OCI-LY7 (cell line): ENCODE measurements around the gene COL6A5. TPM values are rescaled to one million over a fixed set of nuclear protein-coding genes. Genes with fewer than 3 reads are reported as not detected.

ENCODE experiments used
- BruUV-seq: library from RNA; stranded (reverse); fragments of 400-500 nt; replicated peaks from 2 replicates; lab custom pipeline; 2021; lab: Mats Ljungman, UMichigan
- CTCF ChIA-PET: fragments of 300-600 bp; sonication (Branson Sonifier 250); formaldehyde crosslinking; loops from one replicate; lab custom pipeline; 2022; ENCODE audit warnings: antibody characterized with exemption; ENCODE audit not compliant: unreplicated experiment; lab: Charles Lee
- POLR2A ChIA-PET: fragments of 300-600 bp; sonication (Branson Sonifier 250); formaldehyde crosslinking; loops from one replicate; lab custom pipeline; 2022; ENCODE audit warnings: antibody characterized with exemption; lab: Charles Lee
- DNase-seq: peaks from one replicate; pipeline ENCODE4 v3.0.0-alpha.2; 2015; ENCODE audit warnings: low spot score
- H2AFZ ChIP-seq: fragments of 200-600 bp; sonication (generic), shearing (Covaris generic); 2 replicates; pipeline ENCODE4 v1.6.1; 2014; ENCODE audit warnings: mild to moderate bottlenecking, antibody characterized with exemption, low read length, moderate library complexity
- H3K27ac ChIP-seq: fragments of 200-600 bp; sonication (generic); 2 replicates; pipeline ENCODE4 v1.5.1; 2014; ENCODE audit warnings: mixed run types, low read depth, mild to moderate bottlenecking, moderate library complexity, low read length, inconsistent platforms; ENCODE audit not compliant: poor library complexity, severe bottlenecking
- H3K36me3 ChIP-seq: fragments of 200-600 bp; sonication (generic); 2 replicates; pipeline ENCODE4 v1.6.1; 2014; ENCODE audit warnings: mild to moderate bottlenecking, antibody characterized with exemption, low read length, moderate library complexity, mixed read lengths; ENCODE audit not compliant: insufficient read depth
- H3K4me1 ChIP-seq: fragments of 200-600 bp; sonication (generic); 2 replicates; pipeline ENCODE4 v1.5.1; 2014; ENCODE audit warnings: mild to moderate bottlenecking, low read length; ENCODE audit not compliant: insufficient read depth, poor library complexity, severe bottlenecking
- H3K4me2 ChIP-seq: fragments of 200-600 bp; sonication (generic); 2 replicates; pipeline ENCODE4 v1.6.1; 2014; ENCODE audit warnings: mild to moderate bottlenecking, low read length
- H3K4me3 ChIP-seq: fragments of 200-600 bp; sonication (generic); 2 replicates; pipeline ENCODE4 v1.5.1; 2014; ENCODE audit warnings: mild to moderate bottlenecking, low read depth, low read length; ENCODE audit not compliant: poor library complexity, severe bottlenecking
- H3K79me2 ChIP-seq: fragments of 200-600 bp; sonication (generic); 2 replicates; pipeline ENCODE4 v1.6.1; 2016; ENCODE audit warnings: low read depth, mild to moderate bottlenecking, low read length, moderate library complexity, mixed read lengths; ENCODE audit not compliant: insufficient read depth
- H3K9me2 ChIP-seq: fragments of 200-600 bp; sonication (generic); 2 replicates; pipeline ENCODE4 v1.6.1; 2016; ENCODE audit warnings: mild to moderate bottlenecking, low read length, mixed read lengths; ENCODE audit not compliant: insufficient read depth
- H3K9me3 ChIP-seq: fragments of 200-600 bp; sonication (generic); 2 replicates; pipeline ENCODE4 v1.6.1; 2014; ENCODE audit warnings: mild to moderate bottlenecking, mixed run types, low read length, mixed read lengths
- H4K20me1 ChIP-seq: fragments of 200-600 bp; sonication (generic); 2 replicates; pipeline ENCODE4 v1.6.1; 2014; ENCODE audit warnings: mild to moderate bottlenecking, antibody characterized with exemption, low read length, moderate library complexity, mixed read lengths; ENCODE audit not compliant: insufficient read depth
- CTCF ChIP-seq: fragments of 200-600 bp; sonication (generic); conservative IDR thresholded peaks from 2 replicates; pipeline ENCODE4 v1.5.1; 2014; ENCODE audit warnings: mild to moderate bottlenecking, antibody characterized with exemption, low read length, moderate library complexity, mixed read lengths
- EZH2phosphoT487 ChIP-seq: fragments of 200-600 bp; sonication (generic); IDR thresholded peaks from 2 replicates; pipeline ENCODE4 v1.6.1; 2018; ENCODE audit warnings: low read depth, borderline replicate concordance, mild to moderate bottlenecking, mixed run types, antibody characterized with exemption, low read length, moderate library complexity, mixed read lengths
- intact Hi-C: fragments of 100-400 bp; cut with micrococcal nuclease; formaldehyde crosslinking; loops from one replicate; pipeline ENCODE4 v1.10.0; 2022; ENCODE audit not compliant: unreplicated experiment
- total RNA-seq, 2 experiments: library from RNA; depleted of rRNA in 1 of 2; stranded (reverse); fragments of >200 nt in 1 of 2; shearing (Covaris generic) in 1 of 2; gene quantifications; 2 replicates each; pipeline ENCODE4 v1.2.3, GENCODE V29; 2014 to 2022

COL6A5 gene
- total RNA-seq, 2 experiments from 2014 or later, result not detected

GRCh38 chr3:130316169-130316568 lies 29.3 kb upstream of the COL6A5 start:
- Histone ChIP-seq H3K27ac (no peak overlapping the region), H4K20me1 (no peaks in the 10 kb centered on the region), H3K4me2 (no peak overlapping the region), H3K79me2 (no peaks in the 10 kb centered on the region), H3K36me3 (no peaks in the 10 kb centered on the region), H3K4me1 (no peaks in the 10 kb centered on the region), H3K4me3 (no peak overlapping the region), H3K9me2 (no peaks in the 10 kb centered on the region), H2AFZ (no peak overlapping the region), H3K9me3 (no peaks in the 10 kb centered on the region)
- TF ChIP-seq EZH2phosphoT487 (no peak), CTCF (no peak)
- no peak for DNase-seq
- no TSS peak for BruUV-seq
- ChIA-PET CTCF (no interaction called here), POLR2A (no interaction called here)
- intact Hi-C loops, result no loop called here

- Histone ChIP-seq H3K36me3 (no peaks in the 10 kb centered on the region), H3K27ac (no peak overlapping the region), H3K4me2 (no peak overlapping the region), H2AFZ (no peak overlapping the region), H3K79me2 (no peaks in the 10 kb centered on the region), H3K9me2 (no peaks in the 10 kb centered on the region), H3K9me3 (peaks cover 4% of the 10 kb centered on the region; the same call in 1 of the 2 replicates), H3K4me1 (no peaks in the 10 kb centered on the region), H4K20me1 (no peaks in the 10 kb centered on the region), H3K4me3 (no peak overlapping the region)
- DNase-seq, result no peak
- intact Hi-C loops, result no loop called here
- POLR2A ChIA-PET, result interaction anchor here (1.1 kb wide), 1 partner anchor 11 kb away, joined by 4 read pairs; no protein-coding TSS in a partner anchor
- BruUV-seq, result no TSS peak
- CTCF ChIA-PET, result no interaction called here
- TF ChIP-seq EZH2phosphoT487 (no peak), CTCF (no peak)
Observed at GRCh38 chr3:130323503-130323902, 22.0 kb upstream of the COL6A5 start.

- H3K9me2 ChIP-seq, result no peaks in the 10 kb centered on the region
- no peak overlapping the region for H3K4me3 ChIP-seq
- ChIA-PET POLR2A (no interaction called here), CTCF (no interaction called here)
- H3K27ac ChIP-seq, result no peak overlapping the region
- BruUV-seq, result no TSS peak
- no peaks in the 10 kb centered on the region for H3K79me2 ChIP-seq
- no peak overlapping the region for H3K4me2 ChIP-seq
- intact Hi-C loops, result no loop called here
- no peaks in the 10 kb centered on the region for H3K4me1 ChIP-seq
- DNase-seq, result no peak
- no peaks in the 10 kb centered on the region for H3K9me3 ChIP-seq
- no peaks in the 10 kb centered on the region for H3K36me3 ChIP-seq
- no peak overlapping the region for H2AFZ ChIP-seq
- TF ChIP-seq EZH2phosphoT487 (no peak), CTCF (no peak)
- H4K20me1 ChIP-seq, result no peaks in the 10 kb centered on the region
Observed at GRCh38 chr3:130340766-130341165, 4.7 kb upstream of the COL6A5 start.
